Measurements from ENCODE around the gene NUDT2. TPM values are rescaled to one million over a fixed set of nuclear protein-coding genes. Genes with fewer than 3 reads are reported as not detected.
"Not testable (repeated sequence)": the region's sequence is repeated elsewhere in the genome, so short reads cannot be mapped to it uniquely, and the experiment has no call there.

Gene NUDT2
- total RNA-seq, 1 experiment from 2014 or later = 19.3 TPM

DNA sequence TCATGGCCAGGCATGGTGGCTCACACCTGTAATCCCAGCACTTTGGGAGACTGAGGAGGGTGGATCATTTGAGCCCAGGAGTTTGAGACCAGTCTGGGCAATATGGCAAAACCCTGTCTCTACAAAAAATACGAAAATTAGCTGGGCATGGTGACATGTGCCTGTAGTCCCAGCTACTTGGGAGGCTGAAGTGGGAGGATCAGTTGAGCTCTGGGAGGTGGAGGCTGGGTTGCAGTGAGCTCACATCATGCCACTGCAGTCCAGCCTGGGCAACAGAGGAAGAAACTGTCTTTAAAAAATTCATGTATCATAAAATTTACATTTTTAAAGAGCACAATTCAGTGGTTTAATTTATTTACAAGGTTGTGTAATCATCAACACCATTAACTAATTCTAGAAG, 23.6 kb downstream of the NUDT2 start:
- H3K36me3 ChIP-seq, DNase-seq, H3K27me3 ChIP-seq, H3K9me3 ChIP-seq, H3K4me3 ChIP-seq: not testable (repeated sequence)

DNA sequence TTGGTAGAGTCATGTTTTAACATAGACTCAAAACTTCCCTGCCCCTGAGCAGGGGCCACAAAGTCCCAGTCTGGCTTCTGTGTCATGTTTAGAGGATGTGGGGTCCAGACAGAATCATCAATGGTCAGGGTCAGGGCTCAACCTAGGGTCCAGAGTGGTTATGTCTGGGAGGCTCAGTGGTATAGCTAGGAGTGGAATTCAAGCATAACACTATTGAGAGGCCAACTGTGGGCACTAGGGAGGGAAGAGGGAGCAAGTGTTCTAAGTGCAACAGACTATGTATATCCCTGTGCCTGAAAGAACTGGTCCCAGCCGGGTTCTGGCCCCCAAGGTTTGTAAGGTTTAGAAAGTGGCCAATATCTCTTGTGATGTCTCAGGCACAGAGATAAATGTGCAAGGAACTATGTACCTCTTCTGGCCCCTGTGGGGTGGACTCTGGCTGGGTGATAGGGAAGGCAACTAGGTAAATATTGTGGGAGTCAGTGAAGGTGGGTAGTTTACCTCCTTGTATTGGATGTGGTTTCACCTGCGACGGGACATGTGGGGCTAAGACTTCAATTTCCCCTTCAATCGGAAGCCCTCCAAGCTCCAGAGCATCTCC, 33.3 kb downstream of the NUDT2 start:
- DNase-seq = no peak
- Histone ChIP-seq H3K9me3 (no peaks in the 10 kb centered on the region), H3K4me3 (no peak overlapping the region), H3K27me3 (no peaks in the 10 kb centered on the region), H3K36me3 (no peaks in the 10 kb centered on the region)

DNA sequence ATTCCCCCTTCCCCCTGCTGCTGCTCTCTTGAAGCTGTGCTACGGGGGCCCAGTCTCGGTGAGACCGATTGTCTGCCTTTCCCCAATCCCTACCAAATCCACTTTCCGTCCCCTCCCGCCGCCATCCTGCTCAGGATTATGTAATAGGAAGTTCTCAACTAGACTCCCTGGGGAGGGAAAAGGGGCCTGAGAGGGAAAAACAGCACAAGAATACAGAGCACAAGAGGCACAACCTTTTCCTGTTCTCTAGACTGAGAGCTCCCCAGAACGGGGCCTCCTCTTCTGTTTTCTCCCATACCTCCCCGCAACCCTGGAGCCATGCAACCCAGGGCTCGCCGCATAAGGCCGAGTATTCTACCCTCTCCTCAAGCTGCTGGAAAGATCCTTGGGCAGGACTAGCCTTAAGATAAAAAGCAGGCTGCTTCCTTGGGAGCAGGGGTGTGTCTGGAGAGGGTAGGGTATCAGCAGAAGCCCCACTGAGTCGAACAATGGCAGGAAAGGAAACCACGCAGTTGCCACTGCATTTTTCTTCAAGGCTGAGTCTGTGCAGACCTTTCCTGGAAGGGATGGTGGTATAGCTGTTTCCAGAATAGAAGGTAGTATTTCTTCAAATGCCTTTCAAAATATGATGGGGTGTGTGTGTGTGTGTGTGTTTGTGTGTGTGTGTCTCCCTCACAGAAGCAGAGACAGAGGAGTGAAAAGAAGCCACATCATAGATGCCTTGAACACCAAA, 34.4 kb downstream of the NUDT2 start:
- H3K27me3 ChIP-seq = no peaks in the 10 kb centered on the region
- H3K9me3 ChIP-seq = no peaks in the 10 kb centered on the region
- no peak overlapping the region for H3K4me3 ChIP-seq
- no peak for DNase-seq
- no peaks in the 10 kb centered on the region for H3K36me3 ChIP-seq

DNA sequence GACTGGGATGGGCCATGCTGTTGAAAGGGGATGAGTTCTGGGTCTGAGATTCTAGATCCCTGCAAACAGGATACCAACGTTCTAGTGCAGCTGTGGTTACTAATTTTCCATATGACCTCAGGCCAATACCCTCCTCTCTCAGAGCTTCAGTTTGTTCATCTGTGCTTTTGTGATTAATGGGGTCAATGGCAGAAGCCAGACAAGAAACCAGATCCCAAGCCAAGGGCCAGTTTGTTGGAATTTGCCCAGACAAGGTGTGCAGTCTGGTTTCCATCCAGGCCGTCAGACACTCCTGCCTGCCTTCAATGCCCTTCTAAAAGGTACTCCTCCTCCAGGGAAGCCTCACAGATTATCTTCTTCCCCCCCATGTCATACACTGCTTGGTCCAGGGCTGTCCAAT, 35.9 kb downstream of the NUDT2 start:
- Histone ChIP-seq H3K36me3 (no peaks in the 10 kb centered on the region), H3K9me3 (no peaks in the 10 kb centered on the region), H3K27me3 (no peaks in the 10 kb centered on the region), H3K4me3 (no peak overlapping the region)
- DNase-seq = no peak

DNA sequence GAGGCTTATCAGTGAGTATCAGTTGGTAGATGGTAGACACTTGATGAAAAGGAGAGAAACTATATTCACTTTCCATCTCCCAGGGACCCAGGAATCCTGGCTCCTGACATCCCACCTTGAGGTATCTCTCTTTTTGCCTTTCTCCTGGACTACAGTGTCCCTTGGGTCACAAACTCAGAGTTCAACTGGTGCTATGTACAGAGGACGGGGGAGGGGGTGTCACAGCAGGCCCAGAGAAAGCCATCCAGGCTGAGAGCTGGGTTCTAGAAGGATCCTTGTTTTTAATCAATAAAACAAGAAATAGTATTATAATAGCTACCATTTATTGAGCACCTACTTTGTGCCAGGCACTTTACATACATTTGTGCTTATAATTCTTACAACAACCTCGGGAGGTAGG, 37.0 kb downstream of the NUDT2 start:
- H3K36me3 ChIP-seq = no peaks in the 10 kb centered on the region
- no peaks in the 10 kb centered on the region for H3K27me3 ChIP-seq
- DNase-seq = no peak
- no peaks in the 10 kb centered on the region for H3K9me3 ChIP-seq
- H3K4me3 ChIP-seq = no peak overlapping the region

DNA sequence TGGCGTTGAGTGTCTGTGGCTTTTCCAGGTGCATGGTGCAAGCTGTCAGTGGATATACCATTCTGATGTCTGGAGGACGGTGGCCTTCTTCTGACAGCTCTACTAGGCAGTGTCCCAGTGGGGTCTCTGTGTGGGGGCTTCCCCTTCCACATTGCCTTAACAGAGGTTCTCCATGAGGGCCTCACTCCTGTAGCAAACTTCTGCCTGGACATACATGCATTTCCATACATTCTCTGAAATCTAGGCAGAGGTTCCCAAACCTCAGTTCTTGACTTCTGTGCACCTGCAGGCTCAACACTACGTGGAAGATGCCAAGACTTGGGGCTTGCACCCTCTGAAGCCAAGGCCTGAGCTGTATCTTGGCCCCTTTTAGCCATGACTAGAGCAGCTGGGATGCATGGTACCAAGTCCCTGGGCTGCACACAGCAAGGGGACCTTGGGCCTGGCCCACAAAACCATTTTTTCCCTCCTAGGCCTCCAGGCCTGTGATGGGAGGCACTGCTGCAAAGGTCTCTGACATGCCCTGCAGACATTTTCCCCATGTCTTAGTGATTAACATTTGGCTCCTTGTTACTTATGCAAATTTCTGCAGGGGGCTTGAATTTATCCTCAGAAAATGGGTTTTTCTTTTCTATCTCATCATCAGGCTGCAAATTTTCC, 38.5 kb downstream of the NUDT2 start:
- H3K36me3 ChIP-seq, H3K9me3 ChIP-seq, DNase-seq, H3K27me3 ChIP-seq, H3K4me3 ChIP-seq: not testable (repeated sequence)

DNA sequence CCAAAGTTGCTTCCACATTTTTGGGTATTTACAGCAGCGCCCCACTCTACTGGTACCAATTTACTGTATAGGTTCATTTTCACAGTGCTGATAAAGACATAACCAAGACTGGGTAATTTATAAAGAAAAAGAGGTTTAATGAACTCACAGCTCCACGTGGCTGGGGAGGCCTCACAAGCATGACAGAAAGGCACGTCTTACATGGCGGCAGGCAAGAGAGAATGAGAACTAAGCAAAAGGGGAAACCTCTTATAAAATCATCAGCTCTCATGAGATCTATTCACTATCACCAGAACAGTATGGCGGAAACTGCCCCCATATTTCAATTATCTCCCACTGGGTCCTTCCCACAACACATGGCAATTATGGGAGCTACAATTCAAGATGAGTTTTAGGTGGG, 39.4 kb downstream of the NUDT2 start:
- H3K9me3 ChIP-seq, DNase-seq, H3K4me3 ChIP-seq, H3K36me3 ChIP-seq, H3K27me3 ChIP-seq: not testable (repeated sequence)

DNA sequence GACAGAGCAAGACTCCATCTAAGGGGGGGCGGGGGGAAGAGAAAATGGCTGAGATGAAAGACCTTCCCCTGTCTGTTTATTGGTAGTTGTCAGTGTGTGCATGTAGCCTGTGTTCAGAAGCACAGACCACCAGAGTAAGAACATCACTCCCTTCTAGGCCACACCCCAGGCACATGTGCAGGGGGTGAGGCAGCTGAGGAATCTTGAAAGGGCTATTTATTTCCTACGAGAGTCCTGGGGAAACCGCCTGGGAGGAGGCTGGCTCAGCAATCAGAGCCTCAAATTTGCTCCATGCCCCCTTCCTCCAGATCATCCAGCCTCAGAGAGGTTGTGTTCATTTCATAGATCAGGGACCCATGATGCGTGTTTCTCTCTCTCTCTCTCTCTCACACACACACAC, 40.3 kb downstream of the NUDT2 start:
- Histone ChIP-seq H3K4me3 (no peak overlapping the region), H3K27me3 (no peaks in the 10 kb centered on the region), H3K9me3 (no peaks in the 10 kb centered on the region), H3K36me3 (no peaks in the 10 kb centered on the region)
- DNase-seq = no peak

DNA sequence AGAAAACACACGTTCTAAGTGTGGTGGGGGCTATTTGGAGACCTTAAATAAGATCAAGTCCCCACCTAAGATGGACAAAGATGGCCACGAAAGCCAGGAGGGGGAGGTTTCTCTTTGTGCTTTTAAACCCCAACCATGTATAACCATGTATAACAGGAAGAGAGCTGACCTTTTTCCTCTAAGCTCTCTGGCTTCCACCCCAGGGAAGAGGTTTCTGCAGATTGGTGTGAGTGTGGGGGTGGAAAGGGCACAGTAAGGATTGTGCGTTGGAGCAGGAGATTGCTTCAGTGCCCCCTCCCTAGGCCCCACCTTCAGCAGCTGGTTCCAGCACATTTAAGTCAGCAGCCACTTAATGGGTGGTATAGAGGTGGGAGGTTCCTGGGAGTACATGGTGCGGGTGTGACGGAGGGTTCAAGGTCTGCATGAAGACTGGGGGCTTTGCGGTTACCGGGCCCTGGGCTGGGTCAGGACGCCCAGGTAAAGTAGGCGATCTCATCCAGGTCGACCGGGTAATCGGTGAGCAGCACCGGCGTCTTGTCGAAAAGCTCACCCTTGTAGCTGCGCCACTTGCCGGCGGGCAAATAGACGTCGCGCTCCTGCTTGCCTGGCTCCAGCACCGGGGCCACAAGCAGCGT, 41.1 kb downstream of the NUDT2 start:
- no peaks in the 10 kb centered on the region for H3K9me3 ChIP-seq
- H3K4me3 ChIP-seq = no peak overlapping the region
- H3K36me3 ChIP-seq = no peaks in the 10 kb centered on the region
- H3K27me3 ChIP-seq = no peaks in the 10 kb centered on the region
- no peak for DNase-seq

DNA sequence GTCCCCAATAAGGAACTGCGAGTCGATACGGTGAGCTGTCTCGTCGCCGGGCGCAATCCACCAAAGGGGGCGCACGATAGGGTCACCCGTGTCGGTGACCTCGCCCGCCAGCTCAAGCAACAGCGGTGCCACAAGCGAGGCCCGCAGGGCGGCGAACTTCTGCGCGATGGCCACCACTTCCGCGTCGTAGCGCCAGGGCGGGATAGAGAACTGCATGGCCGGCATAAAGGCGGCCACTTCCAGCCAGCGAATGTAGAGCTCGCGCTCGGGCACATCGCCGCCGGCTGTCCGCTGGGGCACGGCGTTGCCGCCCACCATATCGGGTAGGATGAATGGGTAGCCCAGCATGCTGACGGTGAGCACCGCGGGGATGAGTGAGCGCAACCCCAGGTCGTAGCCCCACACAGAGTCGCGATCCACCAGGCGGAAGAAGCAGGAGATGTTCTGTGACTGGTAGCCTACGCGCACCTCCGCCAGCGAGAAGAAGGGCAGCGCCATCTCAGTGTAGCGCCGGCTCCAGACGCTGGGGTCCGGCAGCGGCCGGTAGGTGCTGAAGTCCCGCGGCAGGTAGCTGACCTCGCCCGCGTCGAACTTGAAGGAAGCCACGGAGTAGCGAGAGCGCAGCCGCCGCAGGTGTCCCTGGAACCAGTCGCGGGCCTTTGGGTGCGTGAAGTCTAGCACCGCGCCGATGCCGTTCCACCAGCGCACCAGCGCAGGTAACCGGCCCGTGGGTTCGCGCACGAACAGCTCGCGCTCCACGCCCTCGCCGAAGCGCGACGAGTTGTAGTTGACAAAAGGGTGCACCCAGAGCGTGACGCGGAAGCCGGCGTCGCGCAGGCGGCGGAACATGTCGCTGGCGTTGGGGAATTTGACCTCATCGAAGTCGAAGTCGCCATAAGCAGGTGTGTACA, 41.9 kb downstream of the NUDT2 start:
- H3K9me3 ChIP-seq = no peaks in the 10 kb centered on the region
- no peaks in the 10 kb centered on the region for H3K36me3 ChIP-seq
- no peak for DNase-seq
- no peaks in the 10 kb centered on the region for H3K27me3 ChIP-seq
- no peak overlapping the region for H3K4me3 ChIP-seq

DNA sequence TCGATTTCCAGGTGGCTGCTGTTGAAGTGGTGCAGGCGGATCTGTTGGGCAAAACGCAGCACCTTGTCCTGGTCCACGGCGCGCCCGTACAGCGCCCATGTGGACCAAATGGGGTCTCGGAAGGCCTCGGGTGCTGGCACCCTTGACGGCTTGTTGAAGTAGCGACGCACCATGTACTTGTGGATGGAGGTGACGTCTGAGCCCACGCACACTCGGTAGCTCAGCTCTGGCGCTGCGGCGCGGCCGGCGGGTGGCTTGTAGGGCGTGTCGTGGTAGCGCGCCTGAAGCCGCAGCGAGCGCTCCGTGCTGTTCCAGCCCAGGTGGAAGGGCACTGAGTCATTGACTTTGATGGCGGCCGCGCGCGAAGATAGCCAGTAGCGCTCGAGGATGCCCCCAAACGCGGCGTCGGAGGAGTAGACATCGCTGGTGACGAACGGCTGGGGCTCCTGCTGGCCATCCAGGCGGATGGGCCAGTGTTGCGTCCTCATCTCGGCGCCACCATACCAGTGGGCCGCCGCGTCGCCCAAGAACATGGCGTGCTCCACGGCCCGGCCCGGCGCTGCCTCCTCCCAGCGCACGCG, 42.6 kb downstream of the NUDT2 start:
- no peaks in the 10 kb centered on the region for H3K27me3 ChIP-seq
- DNase-seq = no peak

DNA sequence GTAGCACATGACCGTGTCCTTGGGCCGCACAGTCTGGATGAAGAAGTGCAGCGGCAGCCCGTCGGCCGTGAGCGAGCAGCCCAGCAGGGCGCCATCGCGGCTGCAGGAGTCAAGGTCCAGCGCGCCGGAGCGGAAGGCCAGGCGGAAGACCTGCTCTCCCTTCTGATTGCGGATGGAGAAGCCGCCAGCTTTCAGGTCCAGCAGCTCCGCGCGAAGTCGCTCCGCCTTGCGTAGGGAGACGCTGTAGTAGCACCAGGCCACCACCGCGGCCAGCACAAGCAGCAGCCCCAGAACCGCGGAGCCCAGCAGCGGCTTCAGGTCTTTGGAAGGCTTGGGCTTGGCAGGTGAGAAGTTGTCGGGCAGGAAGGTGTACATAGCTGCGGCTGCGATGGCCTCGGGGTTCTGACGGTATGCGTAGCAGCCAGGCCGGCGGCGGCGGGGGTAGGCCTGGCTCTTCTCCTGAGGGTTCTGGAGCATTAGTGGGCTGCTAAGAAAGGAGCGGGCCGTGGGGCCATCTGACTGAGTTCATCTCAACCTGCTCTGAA, 43.2 kb downstream of the NUDT2 start:
- no peak for DNase-seq
- Histone ChIP-seq H3K27me3 (no peaks in the 10 kb centered on the region), H3K36me3 (no peaks in the 10 kb centered on the region), H3K4me3 (no peak overlapping the region), H3K9me3 (no peaks in the 10 kb centered on the region)

More for the DNA sequence above, 42.6 kb downstream of the NUDT2 start:
- no peaks in the 10 kb centered on the region for H3K9me3 ChIP-seq
- no peak overlapping the region for H3K4me3 ChIP-seq
- no peaks in the 10 kb centered on the region for H3K36me3 ChIP-seq

DNA sequence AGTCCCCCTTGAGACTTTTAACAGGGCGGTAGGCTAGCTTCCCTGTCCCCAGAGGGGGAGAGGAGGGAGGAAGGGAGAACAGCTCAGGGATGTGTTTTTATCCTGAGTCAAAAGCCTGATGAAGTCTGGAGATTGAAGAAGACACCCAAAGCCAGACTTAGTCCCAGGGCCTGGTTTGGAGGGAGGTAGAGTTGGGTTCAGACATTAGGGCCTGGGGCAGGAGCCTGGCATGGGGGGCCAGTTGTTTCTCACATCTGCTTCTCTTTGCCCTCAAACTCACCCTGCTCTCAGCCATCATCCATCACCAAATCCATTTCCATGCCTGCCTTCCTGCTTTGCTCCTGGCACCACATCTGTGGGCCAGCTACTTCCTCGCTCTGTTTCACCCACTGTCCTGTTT, 44.4 kb downstream of the NUDT2 start:
- Histone ChIP-seq H3K4me3 (no peak overlapping the region), H3K36me3 (no peaks in the 10 kb centered on the region), H3K27me3 (no peaks in the 10 kb centered on the region), H3K9me3 (no peaks in the 10 kb centered on the region)
- no peak for DNase-seq

DNA sequence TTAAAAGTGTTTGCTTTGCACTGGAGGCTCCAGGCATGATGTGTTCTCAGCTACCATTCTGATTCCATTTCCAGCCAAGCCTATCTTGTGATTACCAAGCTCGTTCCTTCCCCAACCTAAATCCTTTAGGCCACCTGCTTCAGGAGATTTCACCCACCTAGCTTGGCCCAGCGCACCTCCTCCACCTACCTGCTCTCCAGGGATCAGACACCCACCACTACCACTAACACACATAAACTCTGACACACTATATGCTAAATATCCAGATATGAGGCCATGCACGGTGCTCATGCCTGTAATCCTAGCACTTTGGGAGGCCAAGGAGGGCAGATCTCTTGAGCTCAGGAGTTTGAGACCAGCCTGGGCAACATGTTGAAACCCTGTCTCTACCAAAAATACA, 45.0 kb downstream of the NUDT2 start:
- H3K27me3 ChIP-seq = no peaks in the 10 kb centered on the region
- DNase-seq = no peak
- H3K36me3 ChIP-seq = no peaks in the 10 kb centered on the region
- no peak overlapping the region for H3K4me3 ChIP-seq
- H3K9me3 ChIP-seq = no peaks in the 10 kb centered on the region

DNA sequence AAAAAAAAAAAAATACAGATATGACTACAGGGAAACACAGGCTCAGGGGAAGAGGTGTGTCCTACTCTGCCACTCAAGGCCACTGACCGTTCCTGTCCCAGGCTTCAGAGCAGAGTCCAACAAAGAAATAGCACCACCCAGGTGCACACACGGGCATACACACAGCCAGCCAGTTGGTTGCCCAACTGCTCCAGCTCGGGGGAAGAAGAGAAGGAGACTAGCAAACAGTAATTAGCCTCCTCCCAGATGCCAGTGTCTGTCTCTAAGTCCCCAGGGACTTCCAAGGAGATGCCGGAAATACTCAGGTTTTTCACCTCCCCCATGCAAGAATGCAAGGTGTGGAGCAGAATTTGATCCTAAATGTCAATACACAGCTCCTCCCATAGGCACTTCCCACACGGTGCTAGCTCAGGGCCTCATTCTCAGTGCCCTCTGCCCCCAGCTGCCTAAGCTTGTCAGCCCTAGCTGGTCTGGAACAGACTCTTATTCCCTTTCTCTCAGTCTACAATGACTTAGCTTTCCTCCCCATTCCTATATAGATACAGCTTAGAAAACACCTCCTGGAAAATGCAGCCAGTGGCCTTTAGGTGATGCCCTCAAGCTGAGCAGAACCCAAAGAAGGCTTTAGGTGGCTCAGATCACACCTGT, 45.7 kb downstream of the NUDT2 start:
- Histone ChIP-seq H3K27me3 (no peaks in the 10 kb centered on the region), H3K9me3 (no peaks in the 10 kb centered on the region), H3K36me3 (no peaks in the 10 kb centered on the region), H3K4me3 (no peak overlapping the region)
- no peak for DNase-seq

Data from MG63 (cell line).